Hair follicular keratinocyte (primary cell): Measurements from ENCODE around the gene PSMD4. TPM values are rescaled to one million over a fixed set of nuclear protein-coding genes. Genes with fewer than 3 reads are reported as not detected.

Experiments
- total RNA-seq: library from RNA; depleted of rRNA; stranded (reverse); fragments of >200 nt; gene quantifications from 2 replicates; pipeline ENCODE4 v1.2.3, GENCODE V29; 2015

PSMD4 gene
- 121 and 161 TPM in 2 replicates for total RNA-seq

DNA sequence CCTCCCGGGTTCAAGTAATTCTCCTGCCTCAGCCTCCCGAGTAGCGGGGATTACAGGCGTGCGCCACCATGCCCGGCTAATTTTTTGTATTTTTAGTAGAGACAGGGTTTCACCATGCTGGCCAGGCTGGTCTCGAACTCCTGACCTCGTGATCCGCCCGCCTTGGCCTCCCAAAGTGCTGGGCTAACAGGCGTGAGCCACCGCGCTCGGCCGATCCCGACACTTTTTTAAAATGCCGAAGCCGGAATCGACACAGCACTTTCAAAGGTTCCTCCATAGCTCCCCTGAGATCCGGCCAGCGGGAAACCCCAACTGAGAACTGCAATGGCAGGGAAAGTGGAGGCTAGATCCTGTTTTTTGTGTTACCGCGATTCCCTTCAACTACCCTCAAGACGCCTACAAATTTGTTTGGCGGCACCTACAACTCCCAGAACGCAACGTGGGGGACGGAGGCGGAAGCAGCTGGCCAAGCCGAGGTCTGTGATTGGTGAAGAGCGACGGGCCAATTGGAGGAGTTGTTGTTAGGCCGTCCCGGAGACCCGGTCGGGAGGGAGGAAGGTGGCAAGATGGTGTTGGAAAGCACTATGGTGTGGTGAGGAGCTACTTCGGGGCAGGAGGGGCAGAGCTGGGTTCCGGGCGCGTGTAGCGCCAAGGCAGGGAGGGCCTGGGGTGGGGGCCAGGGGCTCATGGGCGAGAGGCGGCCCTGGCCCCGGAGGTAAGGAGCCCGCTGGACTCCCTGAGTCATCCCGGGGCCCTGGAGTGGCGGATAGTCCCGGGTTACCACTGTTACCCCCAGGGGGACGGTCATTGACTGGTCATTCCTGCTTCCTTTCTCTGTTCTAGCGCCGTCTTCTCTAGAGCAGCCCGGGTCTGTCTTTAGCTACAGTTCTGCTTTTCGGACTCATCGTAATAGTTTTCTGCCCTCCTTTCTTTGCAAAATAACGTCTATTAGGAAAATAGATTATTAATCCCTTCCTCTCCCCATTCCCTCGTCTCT lies at the start of gene PSMD4:
Gene PSMD4 (plus strand): TSS at position 518 of the 997 bp plus-strand sequence. CDS start 49 bp downstream, at position 567.

GRCh38 chr1:151281969-151282882 lies 27.7 kb downstream of the PSMD4 start, which contains the start of gene ZNF687:
ZNF687 (plus strand) TSS chr1:151282299; CDS start chr1:151286292, 3,993 bp downstream.

Other genes with a start within 250 kb of the PSMD4 start
- gene MINDY1, start 247.8 kb upstream of the PSMD4 start, total RNA-seq, result 8.8 and 12.7 TPM in 2 replicates
- gene PRUNE1, start 246.3 kb upstream of the PSMD4 start, total RNA-seq, result 11.5 and 18.2 TPM in 2 replicates
- 1.2 and 7.6 TPM in 2 replicates for gene BNIPL, start 218.1 kb upstream of the PSMD4 start, total RNA-seq
- 0.94 and 1.7 TPM in 2 replicates for gene C1orf56, start 207.0 kb upstream of the PSMD4 start, total RNA-seq
- gene CDC42SE1, start 195.1 kb upstream of the PSMD4 start, total RNA-seq, result 87.9 and 97.3 TPM in 2 replicates
- gene MLLT11, start 194.3 kb upstream of the PSMD4 start, total RNA-seq, result 9.3 and 9.6 TPM in 2 replicates
- gene GABPB2, start 184.0 kb upstream of the PSMD4 start, total RNA-seq, result 7.7 and 9.2 TPM in 2 replicates
- gene SEMA6C, start 108.1 kb upstream of the PSMD4 start, total RNA-seq, result 0.47 and 0.84 TPM in 2 replicates
- gene TNFAIP8L2, start 98.1 kb upstream of the PSMD4 start, total RNA-seq, result not detected in 2 replicates
- 6.0 and 6.5 TPM in 2 replicates for gene LYSMD1, start 88.8 kb upstream of the PSMD4 start, total RNA-seq
- 23.0 and 39.4 TPM in 2 replicates for gene SCNM1, start 88.6 kb upstream of the PSMD4 start, total RNA-seq
- gene TMOD4, start 78.8 kb upstream of the PSMD4 start, total RNA-seq, result 1.2 TPM in 1 of 2 replicates, not detected in the other
- 43.2 and 55.1 TPM in 2 replicates for gene VPS72, start 64.5 kb upstream of the PSMD4 start, total RNA-seq
- 40.2 and 48.3 TPM in 2 replicates for gene PIP5K1A, start 56.2 kb upstream of the PSMD4 start, total RNA-seq
- 13.3 and 14.2 TPM in 2 replicates for gene ZNF687, start 27.6 kb downstream of the PSMD4 start, total RNA-seq
- gene PI4KB, start 72.7 kb downstream of the PSMD4 start, total RNA-seq, result 44.8 and 47.2 TPM in 2 replicates
- 31.9 and 35.1 TPM in 2 replicates for gene RFX5, start 92.5 kb downstream of the PSMD4 start, total RNA-seq
- gene SELENBP1, start 118.0 kb downstream of the PSMD4 start, total RNA-seq, result 1.6 and 2.2 TPM in 2 replicates
- 272 and 354 TPM in 2 replicates for gene PSMB4, start 144.8 kb downstream of the PSMD4 start, total RNA-seq
- gene POGZ, start 204.8 kb downstream of the PSMD4 start, total RNA-seq, result 8.0 and 11.5 TPM in 2 replicates